Smooth muscle cell (in vitro differentiated cells): Measurements from ENCODE around the gene TBC1D5. TPM values are rescaled to one million over a fixed set of nuclear protein-coding genes. Genes with fewer than 3 reads are reported as not detected.

Source experiments
- DNase-seq: peaks from one replicate; lab custom pipeline; 2025; ENCODE audit not compliant: unreplicated experiment; lab: John Stamatoyannopoulos, UW
- H2AFZ ChIP-seq: fragments of 200-600 bp; sonication (generic); 2 replicates; pipeline ENCODE4 v1.6.0; 2016; ENCODE audit warnings: antibody characterized with exemption, low read depth, mild to moderate bottlenecking
- H3F3A ChIP-seq: fragments of 200-600 bp; sonication (generic); 2 replicates; pipeline ENCODE4 v1.6.0; 2017; ENCODE audit warnings: antibody characterized with exemption, low read depth
- H3K27ac ChIP-seq: fragments of 200-600 bp; sonication (generic); 2 replicates; pipeline ENCODE4 v1.5.1; 2016; ENCODE audit warnings: low read depth, mild to moderate bottlenecking
- H3K27me3 ChIP-seq: fragments of 200-600 bp; sonication (generic); 2 replicates; pipeline ENCODE4 v1.6.1; 2016; ENCODE audit warnings: low read depth, mild to moderate bottlenecking
- H3K36me3 ChIP-seq: fragments of 200-600 bp; sonication (generic); 2 replicates; pipeline ENCODE4 v1.5.1; 2016; ENCODE audit warnings: low read depth
- H3K4me1 ChIP-seq: fragments of 200-600 bp; sonication (generic); 2 replicates; pipeline ENCODE4 v1.5.1; 2016; ENCODE audit warnings: low read depth
- H3K4me2 ChIP-seq: fragments of 200-600 bp; sonication (generic); 2 replicates; pipeline ENCODE4 v1.6.0; 2016; ENCODE audit warnings: mild to moderate bottlenecking
- H3K4me3 ChIP-seq: fragments of 200-600 bp; sonication (generic); 2 replicates; pipeline ENCODE4 v1.5.1; 2016; ENCODE audit warnings: mild to moderate bottlenecking
- H3K79me2 ChIP-seq: fragments of 200-600 bp; sonication (generic); 2 replicates; pipeline ENCODE4 v1.6.0; 2016; ENCODE audit warnings: low read depth, mild to moderate bottlenecking
- H3K9ac ChIP-seq: fragments of 200-600 bp; sonication (generic); 2 replicates; pipeline ENCODE4 v1.6.0; 2016; ENCODE audit warnings: low read depth
- H3K9me3 ChIP-seq: fragments of 200-600 bp; sonication (generic); replicated peaks from 2 replicates; pipeline ENCODE4 v1.5.1; 2016; ENCODE audit warnings: low read depth
- H4K20me1 ChIP-seq: fragments of 200-600 bp; sonication (generic); 2 replicates; pipeline ENCODE4 v1.6.0; 2016; ENCODE audit warnings: low read depth
- CTCF ChIP-seq: fragments of 200-600 bp; sonication (generic); IDR thresholded peaks from 2 replicates; pipeline ENCODE4 v1.5.1; 2017; ENCODE audit warnings: borderline replicate concordance, mild to moderate bottlenecking, antibody characterized with exemption; ENCODE audit not compliant: insufficient read depth, poor library complexity, severe bottlenecking
- WGBS: methylation state at CpG from one replicate; pipeline ENCODE4 v1.1.7; 2016; ENCODE audit warnings: low lambda C conversion rate; 5-methylcytosine and 5-hydroxymethylcytosine counted together
- polyA plus RNA-seq: library from polyadenylated mRNA; unstranded; fragments of >200 nt; fragmentation: Nextera tagmentation; extraction: Ambion mirVana; gene quantifications from 2 replicates; pipeline ENCODE4 v1.2.1, GENCODE V29; 2016
- total RNA-seq: library from RNA; depleted of rRNA; stranded (reverse); fragments of >200 nt; gene quantifications from 2 replicates; pipeline ENCODE4 v1.2.3, GENCODE V29; 2014

TBC1D5 gene
- total and polyA plus RNA-seq, 2 experiments from 2014 or later, result 14.6 to 35.3 TPM

- no peaks in the 10 kb centered on the region for H4K20me1 ChIP-seq
- no peaks in the 10 kb centered on the region for H3K36me3 ChIP-seq
- H3K27ac ChIP-seq, result no peak overlapping the region
- no peaks in the 10 kb centered on the region for H3K79me2 ChIP-seq
- no peaks in the 10 kb centered on the region for H3K27me3 ChIP-seq
- no peak overlapping the region for H3K4me2 ChIP-seq
- no peaks in the 10 kb centered on the region for H3K9me3 ChIP-seq
- no peak for DNase-seq
- H3K4me1 ChIP-seq, result no peaks in the 10 kb centered on the region
- no peak overlapping the region for H3K9ac ChIP-seq
- H3F3A ChIP-seq, result no peaks in the 10 kb centered on the region
- no peak overlapping the region for H3K4me3 ChIP-seq
- TF ChIP-seq CTCF, result no peak
- peak overlapping the region; percentile 84 for H2AFZ ChIP-seq
Measured at GRCh38 chr3:17770682-17771081, 28.3 kb upstream of the TBC1D5 start.

DNA sequence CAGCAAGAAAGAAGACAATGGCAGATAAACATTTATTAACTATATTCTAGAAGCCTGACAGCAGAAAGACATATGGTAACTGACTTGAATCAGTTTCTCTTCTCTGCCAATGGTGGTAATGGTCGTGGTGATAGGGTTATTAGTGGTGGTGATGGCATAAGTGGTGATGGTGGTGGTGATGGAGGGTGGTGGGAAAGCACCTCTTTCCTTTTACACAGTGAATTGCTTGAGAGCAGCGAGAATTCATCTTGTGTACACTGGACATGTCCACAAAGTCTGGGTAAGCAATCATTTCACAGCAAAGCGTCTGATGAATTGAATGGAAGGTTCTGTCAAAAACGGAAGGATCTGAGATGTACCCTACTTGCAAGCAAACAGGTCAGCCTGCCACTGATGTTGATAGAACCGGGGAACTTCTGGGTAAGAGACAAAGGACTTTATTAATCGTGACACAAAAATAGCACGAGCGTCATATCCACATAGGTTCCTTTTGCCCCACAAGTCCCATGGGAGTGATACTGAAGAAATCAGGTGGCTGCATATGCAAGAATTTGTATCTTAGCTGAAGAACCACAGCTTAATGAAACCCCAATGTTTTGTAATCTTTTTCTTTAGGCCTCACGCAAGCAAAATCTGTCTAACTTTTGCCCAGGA lies 23.5 kb upstream of the TBC1D5 start:
- Histone ChIP-seq H3K4me2 (no peak overlapping the region), H3K4me3 (no peak overlapping the region), H3K27me3 (no peaks in the 10 kb centered on the region), H3K79me2 (no peaks in the 10 kb centered on the region), H3K36me3 (no peaks in the 10 kb centered on the region), H3K9me3 (no peaks in the 10 kb centered on the region), H4K20me1 (no peaks in the 10 kb centered on the region), H3K27ac (no peak overlapping the region), H3F3A (no peaks in the 10 kb centered on the region), H3K4me1 (no peaks in the 10 kb centered on the region), H3K9ac (no peak overlapping the region), H2AFZ (no peak overlapping the region)
- no peak for DNase-seq
- whole genome bisulfite sequencing, result 94% methylated on average over 9 of the region's 9 CpGs
- TF ChIP-seq CTCF, result no peak

GRCh38 chr3:17761563-17761962 lies 19.1 kb upstream of the TBC1D5 start:
- TF ChIP-seq CTCF, result no peak
- H3K4me1 ChIP-seq, result no peaks in the 10 kb centered on the region
- H3K9ac ChIP-seq, result no peak overlapping the region
- H3K27me3 ChIP-seq, result no peaks in the 10 kb centered on the region
- H3F3A ChIP-seq, result no peaks in the 10 kb centered on the region
- H3K9me3 ChIP-seq, result no peaks in the 10 kb centered on the region
- H3K36me3 ChIP-seq, result no peaks in the 10 kb centered on the region
- H3K79me2 ChIP-seq, result no peaks in the 10 kb centered on the region
- H3K27ac ChIP-seq, result no peak overlapping the region
- 97% methylated on average over 5 of the region's 5 CpGs for WGBS
- no peaks in the 10 kb centered on the region for H4K20me1 ChIP-seq
- no peak overlapping the region for H2AFZ ChIP-seq
- no peak for DNase-seq
- no peak overlapping the region for H3K4me2 ChIP-seq
- H3K4me3 ChIP-seq, result no peak overlapping the region

- H3K4me2 ChIP-seq, result no peak overlapping the region
- H2AFZ ChIP-seq, result no peak overlapping the region
- H4K20me1 ChIP-seq, result no peaks in the 10 kb centered on the region
- no peak overlapping the region for H3K9ac ChIP-seq
- H3F3A ChIP-seq, result no peaks in the 10 kb centered on the region
- no peaks in the 10 kb centered on the region for H3K4me1 ChIP-seq
- no peak for DNase-seq
- no peak overlapping the region for H3K27ac ChIP-seq
- no peaks in the 10 kb centered on the region for H3K9me3 ChIP-seq
- WGBS, result 72% methylated on average over 4 of the region's 4 CpGs
- TF ChIP-seq CTCF, result no peak
- no peak overlapping the region for H3K4me3 ChIP-seq
- no peaks in the 10 kb centered on the region for H3K36me3 ChIP-seq
- no peaks in the 10 kb centered on the region for H3K79me2 ChIP-seq
- peaks cover 2% of the 10 kb centered on the region for H3K27me3 ChIP-seq
Measured at GRCh38 chr3:17759901-17760300, 17.5 kb upstream of the TBC1D5 start.
